ENCODE data around the gene BGLAP. TPM values are rescaled to one million over a fixed set of nuclear protein-coding genes. Genes with fewer than 3 reads are reported as not detected.

BGLAP gene
- total RNA-seq, 1 donor from 2014 or later: 19.1 TPM

DNA sequence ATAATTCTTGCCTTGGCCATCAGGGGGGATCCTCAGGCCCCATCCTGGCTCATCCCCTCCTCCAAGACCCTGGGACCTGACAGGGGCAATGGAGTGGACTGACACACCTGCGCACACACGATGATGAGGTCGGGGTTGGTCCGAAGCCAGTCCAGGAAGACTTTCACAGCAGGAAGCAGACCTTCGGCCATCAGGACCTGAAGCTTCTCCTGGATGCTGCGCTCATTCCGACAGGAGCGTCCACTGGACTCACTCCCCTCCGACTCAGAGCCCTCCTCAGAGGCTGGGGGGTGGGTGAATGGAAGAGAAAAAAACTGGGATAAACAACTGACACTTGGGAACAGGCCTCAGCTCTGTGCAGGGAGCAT, 21.3 kb downstream of the BGLAP start:
- H3K4me3 ChIP-seq: no peak overlapping the region
- no peaks in the 10 kb centered on the region for H3K27me3 ChIP-seq
- no peak for DNase-seq (ENCODE audit: low spot score in 2 of 2)
- intact Hi-C loops (cut with DNase I): no loop called here
- no peak overlapping the region for H3K27ac ChIP-seq
- no peaks in the 10 kb centered on the region for H3K4me1 ChIP-seq
- TF ChIP-seq, protein P1, sequence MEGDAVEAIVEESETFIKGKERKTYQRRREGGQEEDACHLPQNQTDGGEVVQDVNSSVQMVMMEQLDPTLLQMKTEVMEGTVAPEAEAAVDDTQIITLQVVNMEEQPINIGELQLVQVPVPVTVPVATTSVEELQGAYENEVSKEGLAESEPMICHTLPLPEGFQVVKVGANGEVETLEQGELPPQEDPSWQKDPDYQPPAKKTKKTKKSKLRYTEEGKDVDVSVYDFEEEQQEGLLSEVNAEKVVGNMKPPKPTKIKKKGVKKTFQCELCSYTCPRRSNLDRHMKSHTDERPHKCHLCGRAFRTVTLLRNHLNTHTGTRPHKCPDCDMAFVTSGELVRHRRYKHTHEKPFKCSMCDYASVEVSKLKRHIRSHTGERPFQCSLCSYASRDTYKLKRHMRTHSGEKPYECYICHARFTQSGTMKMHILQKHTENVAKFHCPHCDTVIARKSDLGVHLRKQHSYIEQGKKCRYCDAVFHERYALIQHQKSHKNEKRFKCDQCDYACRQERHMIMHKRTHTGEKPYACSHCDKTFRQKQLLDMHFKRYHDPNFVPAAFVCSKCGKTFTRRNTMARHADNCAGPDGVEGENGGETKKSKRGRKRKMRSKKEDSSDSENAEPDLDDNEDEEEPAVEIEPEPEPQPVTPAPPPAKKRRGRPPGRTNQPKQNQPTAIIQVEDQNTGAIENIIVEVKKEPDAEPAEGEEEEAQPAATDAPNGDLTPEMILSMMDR (IDR thresholded peaks at IDR 0.05): no peak
- no peaks in the 10 kb centered on the region for H3K9me3 ChIP-seq
- H3K36me3 ChIP-seq: peaks cover 89 to 97% of the 10 kb centered on the region in 2 donors

DNA sequence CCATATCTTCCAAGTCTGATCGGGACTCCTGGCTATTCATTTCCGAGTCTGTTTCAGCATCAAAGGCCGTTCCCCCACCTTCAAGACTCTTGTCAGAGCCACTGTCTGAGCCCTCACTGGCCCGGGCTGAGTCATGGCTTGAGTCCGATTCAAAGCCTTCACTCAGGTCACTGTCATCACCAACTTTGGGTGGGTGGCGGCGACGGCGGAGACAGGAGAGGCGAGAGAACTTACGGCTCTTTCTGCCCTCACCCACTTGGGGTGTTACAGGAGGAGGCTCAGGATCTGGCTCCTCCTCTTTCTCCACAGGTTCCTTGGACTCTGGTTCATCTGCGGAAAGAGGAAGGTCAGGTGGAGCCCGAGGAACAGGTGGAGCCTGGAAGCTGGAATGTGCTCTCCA, 24.1 kb downstream of the BGLAP start:
- H3K27ac ChIP-seq: no peak overlapping the region
- no peak for DNase-seq (ENCODE audit: low spot score in 2 of 2)
- H3K27me3 ChIP-seq: no peaks in the 10 kb centered on the region
- intact Hi-C loops (cut with DNase I): no loop called here
- H3K36me3 ChIP-seq: peaks cover 74 to 95% of the 10 kb centered on the region in 2 donors
- no peaks in the 10 kb centered on the region for H3K9me3 ChIP-seq
- no peaks in the 10 kb centered on the region for H3K4me1 ChIP-seq
- H3K4me3 ChIP-seq: no peak overlapping the region
- TF ChIP-seq, protein P1 (IDR thresholded peaks at IDR 0.05): no peak

DNA sequence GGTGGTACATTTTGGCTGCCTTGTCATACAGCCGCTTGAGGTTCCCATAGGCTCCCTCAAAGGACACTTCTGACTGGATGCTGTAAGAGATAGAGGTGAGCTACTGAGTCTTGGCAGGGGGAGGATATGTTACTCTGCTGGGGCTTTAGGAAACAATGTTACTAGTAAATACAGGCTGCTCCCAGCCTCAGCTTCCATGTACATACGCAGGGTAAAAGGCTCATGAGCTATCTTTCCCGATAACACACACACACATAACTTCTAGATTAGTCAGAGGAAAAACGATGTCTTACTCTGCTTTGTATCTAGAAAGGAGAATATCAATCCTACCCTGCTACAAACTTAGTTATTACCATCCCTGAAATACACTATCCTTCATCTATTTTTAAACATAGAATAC, 26.4 kb downstream of the BGLAP start:
- Histone ChIP-seq H3K4me3 (no peak overlapping the region), H3K27me3 (no peaks in the 10 kb centered on the region), H3K4me1 (no peaks in the 10 kb centered on the region), H3K27ac (no peak overlapping the region), H3K36me3 (peaks cover 74 to 94% of the 10 kb centered on the region in 2 donors), H3K9me3 (no peaks in the 10 kb centered on the region)
- intact Hi-C loops (cut with DNase I): no loop called here
- TF ChIP-seq, protein P1 (IDR thresholded peaks at IDR 0.05): no peak
- no peak for DNase-seq (ENCODE audit: low spot score in 2 of 2)

DNA sequence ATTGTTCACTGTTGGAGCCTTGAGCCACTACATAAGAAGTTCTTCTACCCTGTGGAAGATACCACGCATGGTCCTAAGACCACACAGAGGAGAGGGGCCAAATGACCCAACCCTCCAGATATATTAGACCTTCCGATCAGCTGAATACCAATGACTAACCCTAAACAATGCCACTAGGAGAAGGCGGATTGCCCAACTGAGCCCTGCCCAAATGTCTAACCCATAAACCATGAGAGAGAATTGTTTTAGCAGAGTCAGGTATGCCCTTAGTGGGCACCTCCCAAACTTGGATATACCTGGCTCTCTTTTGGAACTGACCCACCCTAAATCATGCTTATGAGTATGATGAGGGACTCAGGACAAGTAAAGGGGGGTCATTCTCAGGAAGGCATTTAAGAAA, 28.3 kb downstream of the BGLAP start:
- peaks cover 79 to 97% of the 10 kb centered on the region in 2 donors for H3K36me3 ChIP-seq

DNA sequence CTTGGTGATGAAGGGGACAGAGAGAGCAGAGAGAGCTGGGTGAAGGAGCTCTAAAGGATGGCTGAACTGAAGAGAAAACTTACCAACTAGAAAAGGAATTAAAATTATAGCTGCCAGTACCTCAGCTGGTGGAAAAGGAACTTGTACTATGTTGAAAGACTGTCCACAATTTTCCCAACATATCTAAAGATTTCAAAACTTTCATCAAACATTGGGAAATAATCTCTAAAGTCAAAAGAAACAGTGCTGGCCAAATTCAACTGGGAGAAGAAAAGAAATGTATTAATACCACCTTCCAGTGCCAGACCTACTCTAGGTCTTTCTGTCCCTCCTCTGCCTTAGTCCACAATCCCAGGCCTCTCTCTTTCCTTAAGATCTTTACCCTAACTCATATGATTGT, 34.5 kb downstream of the BGLAP start:
- H3K27ac ChIP-seq: no peak overlapping the region
- H3K27me3 ChIP-seq: no peaks in the 10 kb centered on the region
- TF ChIP-seq, protein P1 (IDR thresholded peaks at IDR 0.05): no peak
- peaks cover 64 to 72% of the 10 kb centered on the region in 2 donors for H3K36me3 ChIP-seq
- no peak for DNase-seq (ENCODE audit: low spot score in 2 of 2)
- intact Hi-C loops (cut with DNase I): no loop called here
- H3K4me1 ChIP-seq: peaks cover 0 to 7% of the 10 kb centered on the region in 2 donors
- H3K4me3 ChIP-seq: no peak overlapping the region
- no peaks in the 10 kb centered on the region for H3K9me3 ChIP-seq

More for the DNA sequence above, 28.3 kb downstream of the BGLAP start:
- no peak for DNase-seq (ENCODE audit: low spot score in 2 of 2)
- intact Hi-C loops (cut with DNase I): no loop called here
- Histone ChIP-seq H3K27me3 (no peaks in the 10 kb centered on the region), H3K4me1 (no peaks in the 10 kb centered on the region), H3K27ac (no peak overlapping the region), H3K4me3 (no peak overlapping the region), H3K9me3 (no peaks in the 10 kb centered on the region)
- TF ChIP-seq, protein P1 (IDR thresholded peaks at IDR 0.05): no peak

DNA sequence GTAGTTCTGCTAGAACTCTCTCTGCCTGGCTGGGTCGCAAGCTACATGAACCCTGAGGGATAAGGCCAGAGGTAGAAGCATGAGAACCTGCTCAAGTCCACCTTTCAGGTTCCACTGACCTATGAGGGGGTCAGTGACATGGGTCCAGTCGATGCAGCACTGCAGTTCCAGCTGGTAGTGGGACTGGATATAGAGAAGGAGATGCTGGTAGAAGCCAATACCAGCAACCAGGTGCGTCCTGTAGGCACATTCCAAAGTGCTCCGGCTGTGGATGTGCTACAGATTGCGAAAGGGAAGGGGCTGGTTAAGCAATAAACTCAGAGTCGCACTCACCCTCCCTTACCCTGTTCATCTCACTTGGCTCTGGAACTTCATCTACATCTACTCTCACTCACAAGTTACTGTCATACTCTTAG, 35.0 kb downstream of the BGLAP start:
- Histone ChIP-seq H3K27ac (no peak overlapping the region), H3K4me1 (peaks cover 0 to 11% of the 10 kb centered on the region in 2 donors), H3K36me3 (peaks cover 61 to 68% of the 10 kb centered on the region in 2 donors), H3K4me3 (no peak overlapping the region), H3K27me3 (no peaks in the 10 kb centered on the region), H3K9me3 (no peaks in the 10 kb centered on the region)
- no peak for DNase-seq (ENCODE audit: low spot score in 2 of 2)
- intact Hi-C loops (cut with DNase I): no loop called here
- TF ChIP-seq, protein P1 (IDR thresholded peaks at IDR 0.05): no peak
